Non-pigmented ciliary epithelial cell (primary cell): ENCODE data around the gene FXYD3.
"Not testable (repeated sequence)": the region's sequence is repeated elsewhere in the genome, so short reads cannot be mapped to it uniquely, and the experiment has no call there.

Experiments used
- DNase-seq: peaks from one replicate; pipeline ENCODE4 v3.0.0-alpha.2; 2010; ENCODE audit warnings: low read depth

The FXYD3 gene

DNA sequence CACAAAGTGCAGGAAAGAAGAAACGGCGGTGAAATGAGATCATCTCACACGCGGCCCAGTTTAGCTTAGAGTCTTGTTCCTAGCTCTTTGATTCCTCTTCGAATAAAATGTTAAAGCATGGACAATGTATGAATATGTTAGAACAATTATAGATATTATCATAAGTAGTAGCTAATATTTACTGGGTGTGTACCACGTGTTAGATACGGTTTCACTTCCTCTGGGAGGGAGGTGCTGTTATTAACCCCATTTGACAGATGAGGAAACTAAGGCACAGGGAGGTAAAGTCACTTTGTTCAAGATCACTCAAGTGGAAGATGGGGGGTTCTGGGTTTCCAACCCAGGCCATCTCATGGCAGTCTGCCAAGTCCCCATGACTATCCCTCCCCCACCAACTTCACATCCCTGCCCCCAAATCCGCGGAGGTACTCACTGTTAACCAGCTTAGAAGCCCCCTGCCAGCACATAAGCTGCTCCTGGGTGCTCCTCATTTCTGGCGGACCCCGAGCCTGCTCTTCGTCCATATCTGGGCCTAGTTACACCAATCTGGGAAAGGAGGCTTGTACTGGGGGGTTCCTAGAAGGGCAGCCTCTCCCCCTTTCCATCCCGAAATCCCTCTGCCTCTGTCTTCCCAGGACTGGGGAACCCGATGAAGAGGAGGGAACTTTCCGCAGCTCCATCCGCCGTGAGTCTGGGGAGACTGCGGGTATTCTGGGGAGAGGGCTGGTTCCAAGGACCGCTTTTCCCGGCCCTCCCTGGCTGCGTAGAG, 26.4 kb downstream of the FXYD3 start:
- DNase-seq, result no peak

DNA sequence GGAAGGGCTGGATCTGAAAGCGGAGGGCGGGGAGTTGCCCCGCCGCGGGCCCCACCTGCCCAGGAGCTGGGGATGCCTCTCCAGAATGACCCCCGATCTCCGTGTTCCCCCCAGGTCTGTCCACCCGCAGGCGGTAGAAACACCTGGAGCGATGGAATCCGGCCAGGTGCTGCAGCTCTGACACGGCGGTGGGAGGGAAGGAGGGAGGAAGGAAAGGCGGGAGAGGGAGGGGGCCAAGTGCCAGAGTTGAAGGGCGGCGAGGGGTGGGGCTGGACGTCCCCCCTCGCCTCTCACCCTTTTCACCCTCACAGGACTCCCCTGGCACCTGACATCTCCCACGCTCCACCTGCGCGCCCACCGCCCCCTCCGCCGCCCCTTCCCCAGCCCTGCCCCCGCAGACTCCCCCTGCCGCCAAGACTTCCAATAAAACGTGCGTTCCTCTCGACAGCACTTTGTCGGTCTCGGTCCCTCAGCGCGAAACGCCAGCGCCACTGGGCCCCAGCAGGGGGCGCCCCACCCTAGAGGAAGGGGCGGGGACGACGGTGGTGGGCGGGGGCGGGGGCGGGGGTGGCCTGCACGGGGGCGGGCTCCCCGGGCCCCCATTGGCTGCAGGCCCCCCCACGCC, 27.1 kb downstream of the FXYD3 start:
- DNase-seq, result no peak

DNA sequence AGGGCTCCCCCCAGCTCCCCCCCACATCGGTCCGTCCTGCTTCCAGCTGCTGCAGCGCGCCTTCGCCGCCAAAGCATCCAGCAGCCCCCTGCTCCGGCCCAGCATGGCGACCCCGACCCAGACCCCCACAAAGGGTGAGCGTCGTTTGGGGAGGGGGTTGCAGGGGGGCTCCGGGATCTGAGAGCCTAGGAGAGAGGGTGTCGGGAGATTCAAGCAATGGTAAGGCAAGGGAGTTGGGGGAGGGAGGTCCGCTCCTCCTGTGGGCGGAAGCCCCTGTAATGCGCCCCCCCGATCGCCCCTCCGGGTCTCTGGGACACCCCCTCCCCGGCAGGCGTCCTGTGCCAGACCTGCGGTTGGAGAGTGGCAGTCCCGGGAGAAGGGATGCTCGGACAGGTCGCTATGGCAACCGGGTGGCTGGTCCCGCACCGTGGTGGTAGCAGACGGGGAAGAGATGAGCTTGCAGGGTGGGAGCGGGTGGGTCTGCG, 27.6 kb downstream of the FXYD3 start, which contains the start of gene FXYD7:
Gene FXYD7, plus strand, starts transcription at position 25 of the 485 bp plus-strand sequence. Its CDS starts 79 bp downstream, at position 104.
- no peak for DNase-seq

DNA sequence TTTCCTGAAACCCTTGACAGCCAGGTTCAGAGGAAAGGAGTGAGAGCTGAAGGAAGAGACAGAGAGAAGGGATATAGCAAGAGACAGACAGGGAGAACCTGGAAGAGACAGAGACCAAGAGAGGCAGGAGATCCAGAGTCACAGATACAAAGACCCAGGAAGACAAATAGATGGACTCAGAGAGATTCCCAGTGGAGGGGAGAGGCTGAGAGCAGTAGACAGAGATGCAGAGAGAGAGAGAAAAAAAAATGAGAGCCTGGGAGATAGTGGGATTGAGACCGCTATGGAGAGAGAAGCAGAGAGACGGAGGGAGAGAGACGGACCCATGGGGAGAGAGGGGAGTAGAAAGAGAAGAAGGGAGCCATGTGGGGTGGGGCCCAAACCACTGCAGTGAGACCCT, 28.2 kb downstream of the FXYD3 start:
- no peak for DNase-seq

DNA sequence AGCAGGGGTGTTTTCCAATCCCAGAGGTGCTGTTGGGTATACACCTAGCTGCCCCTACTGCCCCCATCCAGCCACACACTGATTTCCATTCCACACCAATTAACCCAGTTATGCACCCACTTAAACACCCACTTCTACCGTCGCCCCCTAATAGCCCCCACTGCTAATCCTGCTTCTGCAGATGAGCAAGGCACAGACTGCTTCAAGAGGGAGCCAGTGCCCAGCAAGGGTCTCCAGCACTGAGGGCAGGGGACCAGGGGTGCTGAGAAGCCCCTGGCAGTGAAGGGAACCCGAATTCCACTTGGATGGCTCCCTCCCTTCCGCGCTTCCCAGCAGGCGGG, 28.6 kb downstream of the FXYD3 start:
- DNase-seq, result no peak

DNA sequence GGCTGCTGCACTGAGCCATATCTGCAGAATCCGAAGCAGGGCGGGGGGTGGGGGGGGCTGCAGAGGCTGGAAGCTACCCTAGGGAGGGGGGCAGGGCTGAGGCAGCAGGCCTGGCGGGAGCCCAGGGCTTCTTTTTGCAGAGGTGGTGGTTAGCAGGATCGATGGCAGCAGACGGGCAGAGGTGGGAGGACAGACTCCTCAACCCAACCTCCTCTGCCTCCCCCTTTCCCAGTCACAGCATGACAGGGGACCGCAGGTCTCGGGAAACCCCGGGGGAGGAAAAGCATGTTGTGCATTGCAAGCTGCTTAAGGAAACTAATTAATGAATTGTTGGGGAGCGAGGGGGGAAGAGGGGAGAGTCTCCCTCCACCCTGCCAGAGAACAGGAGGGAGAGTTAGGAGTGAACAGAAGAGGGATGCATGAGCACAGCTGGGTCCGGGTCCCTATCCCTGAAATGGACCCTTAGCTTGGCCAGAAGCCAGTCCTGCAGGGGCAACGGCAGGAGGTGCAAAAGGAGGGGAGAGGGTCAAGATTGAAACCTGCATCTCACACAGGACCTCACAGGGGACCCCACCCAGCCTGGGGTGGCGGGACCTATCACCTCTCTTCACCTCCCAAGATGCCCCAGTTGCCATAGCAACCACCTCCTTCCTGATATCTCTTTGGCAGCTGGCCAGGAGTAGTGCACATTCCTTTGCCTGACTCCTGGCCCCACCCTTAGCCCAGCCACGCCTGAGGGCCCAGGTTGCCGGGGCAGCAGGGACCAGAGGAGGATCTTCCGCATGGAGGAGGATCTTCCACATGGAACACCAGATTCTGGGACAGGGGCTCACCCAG, 29.2 kb downstream of the FXYD3 start:
- no peak for DNase-seq

DNA sequence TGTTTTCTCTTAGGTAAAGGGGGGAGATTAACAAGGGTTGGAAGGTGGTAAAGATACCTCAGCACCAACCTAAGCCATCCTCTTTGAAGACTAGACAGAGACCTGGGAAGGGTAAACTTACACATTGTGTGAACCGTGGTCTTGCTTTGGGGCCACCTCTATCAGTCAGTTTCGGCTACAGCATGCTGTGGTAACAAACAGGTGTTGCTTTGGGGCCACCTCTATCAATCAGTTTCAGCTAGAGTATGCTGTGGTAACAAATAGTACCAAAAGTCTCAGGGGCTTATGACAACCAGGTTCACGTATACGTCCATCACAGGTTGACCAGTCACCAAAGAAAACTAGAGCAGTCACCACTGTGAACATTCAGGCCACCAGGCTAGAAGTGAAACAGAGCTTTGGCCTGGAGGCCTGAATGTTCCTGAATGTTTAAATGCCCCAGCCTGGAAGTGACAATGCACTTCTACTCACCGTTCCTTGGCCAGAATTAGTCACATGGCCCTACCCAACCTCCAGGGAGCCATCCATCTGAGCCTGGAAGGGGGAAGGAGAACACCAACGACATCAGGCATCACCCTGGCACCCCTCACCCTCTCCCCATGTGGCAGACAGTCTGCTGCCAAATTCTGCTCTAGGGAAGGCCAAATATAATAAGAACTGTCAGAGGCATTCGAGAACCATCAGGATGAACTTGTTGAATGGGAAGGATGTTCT, 31.3 kb downstream of the FXYD3 start:
- DNase-seq, result no peak

DNA sequence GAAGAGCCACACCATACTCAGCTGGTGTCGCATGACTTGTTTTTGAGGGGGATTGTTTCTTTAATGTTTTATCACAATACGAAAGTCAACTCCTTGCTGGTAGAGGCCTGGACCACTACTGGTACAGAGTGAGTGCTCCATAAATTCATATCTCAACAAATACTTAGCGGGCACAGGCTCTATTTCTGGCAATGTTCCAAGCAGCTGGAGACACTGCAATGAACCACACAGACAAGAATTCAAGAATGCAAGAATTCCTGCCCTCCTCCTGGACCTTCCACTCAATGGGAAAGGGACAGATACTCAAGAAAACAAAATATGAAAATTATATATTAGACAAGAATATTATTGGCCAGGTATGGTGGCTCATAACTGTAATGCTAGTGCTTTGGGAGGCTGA, 33.8 kb downstream of the FXYD3 start:
- no peak for DNase-seq

DNA sequence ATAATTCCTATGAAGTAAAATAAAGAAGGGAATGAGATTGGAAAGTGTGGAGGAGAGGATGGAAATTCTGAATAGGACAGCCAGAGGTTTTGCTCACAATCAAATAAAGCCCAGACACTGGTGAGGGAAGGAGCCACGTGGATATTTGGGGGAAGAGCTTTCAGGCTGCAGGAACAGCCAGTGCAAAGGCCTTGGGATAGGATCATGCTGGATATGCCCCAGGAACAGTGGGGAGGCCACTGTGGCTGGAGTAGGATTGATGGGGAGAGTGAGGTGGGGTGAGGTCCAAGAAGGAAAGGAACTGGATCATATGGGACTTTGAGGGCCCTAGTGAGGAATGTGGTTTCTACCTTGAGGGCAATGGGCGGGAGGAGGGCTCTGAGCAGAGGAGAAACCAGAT, 34.8 kb downstream of the FXYD3 start:
- DNase-seq, result no peak

DNA sequence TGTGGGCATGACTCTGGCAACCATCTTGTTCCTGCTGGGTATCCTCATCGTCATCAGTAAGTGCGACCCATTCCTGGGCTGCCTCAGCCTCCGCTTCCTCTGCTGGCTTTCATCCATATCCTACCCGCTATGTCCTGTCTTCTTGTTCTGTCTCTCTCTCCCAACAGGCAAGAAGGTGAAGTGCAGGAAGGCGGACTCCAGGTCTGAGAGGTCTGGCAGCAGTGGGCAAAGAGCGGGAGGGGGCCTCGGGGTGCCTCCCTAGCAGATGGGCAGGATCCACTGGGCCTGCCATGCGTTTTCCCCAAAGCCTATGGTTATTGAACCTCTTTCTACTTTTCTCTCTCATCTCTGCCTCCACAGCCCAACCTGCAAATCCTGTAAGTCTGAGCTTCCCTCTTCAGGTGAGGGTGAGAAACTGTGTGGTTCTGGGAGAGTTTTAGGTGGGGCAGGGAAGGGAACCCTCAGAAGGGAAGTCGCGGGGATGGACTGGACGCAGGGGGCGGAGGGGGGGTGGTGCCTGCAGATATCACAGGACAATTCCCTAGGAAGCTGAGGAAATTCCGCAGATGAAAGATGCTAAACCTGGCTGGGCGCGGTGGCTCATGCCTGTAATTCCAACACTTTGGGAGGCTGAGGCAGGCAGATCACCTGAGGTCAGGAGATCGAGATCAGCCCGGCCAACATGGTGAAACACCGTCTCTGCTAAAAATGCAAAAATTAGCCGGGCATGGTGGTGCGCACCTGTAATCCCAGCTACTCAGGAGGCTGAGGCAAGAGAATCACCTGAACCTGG, 35.8 kb downstream of the FXYD3 start:
- DNase-seq, result no peak

DNA sequence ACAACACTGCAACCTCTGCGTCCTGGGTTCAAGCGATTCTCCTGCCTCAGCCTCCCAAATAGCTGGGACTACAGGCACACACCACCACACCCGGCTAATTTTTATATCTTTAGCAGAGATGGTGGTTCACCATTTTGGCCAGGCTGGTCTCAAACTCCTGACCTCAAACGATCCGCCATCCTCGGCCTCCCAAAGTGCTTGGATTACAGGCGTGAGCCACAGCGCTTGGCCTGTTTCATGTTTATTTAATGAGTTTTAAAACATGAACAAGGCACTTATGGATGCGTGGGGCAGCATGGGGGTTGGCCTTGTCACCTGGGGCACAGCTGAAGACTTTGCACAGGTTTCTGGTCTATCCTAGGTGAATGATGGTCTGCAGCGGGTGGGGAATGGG, 37.5 kb downstream of the FXYD3 start:
- not testable (repeated sequence) for DNase-seq

DNA sequence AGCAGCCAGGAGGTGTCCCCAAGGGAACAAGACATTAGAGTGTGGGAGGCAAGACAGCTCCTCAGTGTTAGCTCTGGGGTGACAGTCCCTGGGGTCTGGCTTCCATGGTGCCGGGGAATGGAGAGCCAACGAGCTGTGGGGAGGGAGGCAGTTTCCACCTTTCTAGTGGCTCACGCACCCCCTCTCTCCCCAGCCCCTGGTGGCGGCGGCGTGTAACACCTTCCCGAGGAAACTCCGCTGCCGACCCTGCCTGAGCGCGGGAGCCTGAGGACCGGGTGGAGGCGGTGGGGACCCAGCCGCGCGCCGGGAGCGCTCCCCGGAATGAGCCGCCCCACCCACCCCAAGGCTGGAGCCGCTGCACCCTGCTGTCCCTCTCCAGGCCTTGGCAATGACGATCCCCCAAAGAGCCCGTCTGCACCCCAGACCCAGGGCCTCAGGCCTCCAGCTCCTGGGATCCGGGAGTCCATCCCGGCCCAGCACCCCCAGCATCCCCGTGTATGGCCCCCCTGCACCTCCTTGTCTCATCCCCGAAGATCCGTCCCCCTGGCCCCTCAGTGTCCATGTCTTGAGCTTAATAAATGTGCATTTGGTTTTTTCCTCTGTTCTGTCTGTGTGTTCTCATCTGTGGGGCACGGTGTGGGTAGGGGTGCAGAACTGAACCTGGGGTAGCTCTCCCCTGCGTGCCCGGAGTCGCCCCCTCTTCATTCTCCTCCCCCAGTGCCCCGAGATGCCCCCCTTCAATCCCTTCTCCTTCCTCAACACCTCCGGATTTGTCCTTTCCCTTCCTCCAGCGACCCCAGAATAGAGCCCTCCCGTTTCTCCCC, 38.3 kb downstream of the FXYD3 start:
- DNase-seq, result no peak

DNA sequence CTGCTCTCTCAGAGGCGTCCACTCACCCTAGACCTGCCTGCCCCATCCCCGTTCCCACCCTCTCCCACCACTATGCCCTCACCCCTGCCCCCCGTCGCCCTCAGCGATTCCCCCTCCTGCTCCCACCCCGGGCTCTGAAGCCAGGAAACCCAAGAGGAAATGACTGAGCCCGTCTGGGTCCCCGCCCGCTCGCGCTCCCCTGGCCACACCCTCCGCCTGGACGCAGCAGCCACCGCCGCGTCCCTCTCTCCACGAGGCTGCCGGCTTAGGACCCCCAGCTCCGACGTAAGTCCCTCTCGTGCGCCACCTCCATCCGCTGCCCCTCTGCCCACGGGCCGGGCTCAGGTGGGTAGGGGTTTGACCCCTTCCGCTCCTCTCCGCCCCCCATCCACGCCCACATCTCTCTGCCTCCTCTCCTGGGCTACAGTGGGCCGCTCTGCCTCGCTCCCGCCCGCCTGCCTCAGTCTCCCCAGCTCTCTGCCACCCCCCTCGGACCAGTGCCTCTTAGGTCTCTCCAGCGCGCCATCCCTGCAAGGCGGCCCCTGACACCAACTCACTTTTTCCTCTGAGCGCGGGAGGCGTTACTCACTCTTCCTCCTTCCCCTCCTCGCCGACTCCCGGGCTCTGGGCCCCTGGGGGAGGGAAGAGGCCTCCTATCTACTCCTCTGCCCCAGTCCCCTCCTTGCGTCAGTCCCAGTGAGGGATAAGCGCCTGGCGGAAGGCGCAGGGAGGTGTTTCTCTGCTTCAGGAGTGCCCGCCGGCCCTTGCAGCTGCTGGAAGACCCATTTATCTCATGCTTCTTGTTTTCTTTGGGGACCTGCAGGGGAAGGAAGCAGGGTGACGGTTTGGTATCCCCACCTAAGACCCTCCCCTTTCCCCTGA, 39.1 kb downstream of the FXYD3 start, which contains the start of gene FXYD5:
Gene FXYD5, plus strand, starts transcription at position 211 of the 882 bp plus-strand sequence. CDS start 816 bp downstream, outside the sequence.
- DNase-seq, result no peak

DNA sequence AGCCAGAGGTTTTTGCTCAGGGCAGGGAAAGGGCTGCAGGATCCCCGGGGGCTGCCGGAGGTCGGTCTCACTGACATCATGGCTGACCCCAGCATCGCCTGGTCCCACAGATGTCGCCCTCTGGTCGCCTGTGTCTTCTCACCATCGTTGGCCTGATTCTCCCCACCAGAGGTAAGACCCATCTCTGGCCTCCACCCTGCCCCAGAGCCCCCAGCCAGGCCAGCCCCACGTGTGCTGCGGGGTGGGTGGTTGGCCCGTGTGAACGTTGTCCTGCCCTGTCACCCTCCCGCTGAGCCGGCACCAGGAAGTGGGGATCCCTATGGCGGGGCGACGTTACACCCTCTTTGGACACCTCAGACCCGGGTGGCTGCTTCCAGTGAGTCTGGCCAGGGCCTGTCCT, 39.8 kb downstream of the FXYD3 start:
- no peak for DNase-seq

DNA sequence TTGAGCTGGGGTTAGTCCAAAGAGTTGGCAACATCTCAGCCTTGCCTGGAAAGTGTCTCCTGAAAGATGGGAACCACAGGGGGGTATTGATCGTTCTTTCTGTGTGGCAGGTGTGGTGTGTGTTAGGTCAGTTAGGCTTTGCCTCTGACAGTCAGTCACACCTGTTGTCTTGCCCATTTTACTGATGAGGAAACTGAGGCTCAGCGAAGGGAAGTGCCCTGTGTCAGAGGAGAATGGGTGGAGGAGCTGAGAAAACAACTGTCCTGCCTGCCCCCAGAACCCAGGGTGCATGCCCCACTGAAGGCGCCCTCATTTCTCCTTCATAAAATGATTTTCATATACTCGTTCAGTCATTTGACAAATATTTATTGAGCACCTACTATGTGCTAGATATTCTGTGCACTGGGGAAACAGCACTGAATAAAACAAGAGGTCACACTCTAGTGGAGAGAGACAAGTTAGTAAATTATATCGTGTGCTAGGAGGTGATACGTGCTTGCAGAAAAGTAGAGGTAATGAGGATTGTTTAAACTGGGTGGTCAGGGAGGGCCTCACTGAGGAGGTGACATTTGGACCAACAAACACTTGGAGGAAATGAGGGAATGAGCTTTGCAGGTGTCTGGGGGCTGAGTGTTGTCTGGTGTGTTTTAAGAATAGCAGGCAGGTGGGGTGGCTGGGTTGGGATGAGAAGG, 40.5 kb downstream of the FXYD3 start:
- no peak for DNase-seq

DNA sequence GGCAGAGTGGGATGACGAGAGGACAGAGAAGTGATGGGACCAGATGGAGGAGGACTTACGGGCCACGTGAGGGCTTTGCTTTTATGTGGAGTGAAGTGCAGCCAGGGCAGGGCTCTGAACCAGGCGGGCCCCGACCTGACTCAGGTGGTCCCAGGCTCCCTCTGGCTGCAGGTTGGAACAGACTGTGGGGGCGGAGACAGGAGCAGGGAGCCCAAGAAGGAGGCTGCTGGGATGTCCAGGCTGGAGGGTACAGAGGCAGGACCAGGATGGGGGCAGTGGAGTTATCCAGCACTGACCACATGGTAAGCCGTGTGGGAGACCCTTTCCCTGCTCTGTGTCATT, 41.0 kb downstream of the FXYD3 start:
- DNase-seq, result no peak

DNA sequence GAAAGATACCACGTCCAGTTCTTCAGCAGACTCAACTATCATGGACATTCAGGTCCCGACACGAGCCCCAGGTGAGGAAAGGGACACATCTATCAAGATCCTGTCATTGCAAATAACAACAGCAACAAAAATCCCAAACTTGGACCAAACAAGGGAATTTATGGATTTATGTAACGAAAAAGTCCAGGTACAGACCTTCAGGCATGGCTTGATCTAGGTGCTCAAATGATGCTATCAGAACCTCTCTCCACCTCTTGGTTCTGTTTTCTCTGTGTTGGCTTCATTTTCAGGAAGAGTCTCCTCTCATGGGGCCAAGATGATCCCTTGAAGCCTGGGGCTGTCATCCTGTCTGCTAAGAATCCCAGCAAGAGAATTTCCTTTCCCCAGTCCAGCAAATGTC, 41.8 kb downstream of the FXYD3 start:
- DNase-seq, result no peak

DNA sequence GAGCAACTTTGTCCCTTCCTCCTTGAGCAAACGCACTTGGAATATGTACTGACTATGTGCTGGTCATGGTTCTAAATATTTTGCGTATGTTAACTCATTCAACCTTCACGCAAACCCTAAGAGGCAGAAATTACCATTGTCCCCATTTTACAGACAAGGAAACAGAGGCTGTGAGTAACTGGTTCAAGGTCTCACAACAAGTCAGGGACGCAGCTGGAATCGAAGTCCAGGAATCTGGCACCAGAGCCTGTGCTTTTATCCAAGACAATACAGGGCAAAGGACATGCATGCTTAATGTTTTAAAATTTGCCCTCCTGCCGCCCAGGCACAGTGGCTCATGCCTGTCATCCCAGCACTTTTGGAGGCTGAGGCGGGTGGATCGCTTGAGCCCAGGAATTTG, 44.0 kb downstream of the FXYD3 start:
- no peak for DNase-seq
